ENCODE data around the gene LVRN. TPM values are rescaled to one million over a fixed set of nuclear protein-coding genes. Genes with fewer than 3 reads are reported as not detected.
"Not testable (repeated sequence)": the region's sequence is repeated elsewhere in the genome, so short reads cannot be mapped to it uniquely, and the experiment has no call there.

The LVRN gene
- total and polyA plus RNA-seq, 2 donors (not counting 3 experiments of a cell fraction or from before 2014, with no cell fraction given): 0.11 to 0.38 TPM

DNA sequence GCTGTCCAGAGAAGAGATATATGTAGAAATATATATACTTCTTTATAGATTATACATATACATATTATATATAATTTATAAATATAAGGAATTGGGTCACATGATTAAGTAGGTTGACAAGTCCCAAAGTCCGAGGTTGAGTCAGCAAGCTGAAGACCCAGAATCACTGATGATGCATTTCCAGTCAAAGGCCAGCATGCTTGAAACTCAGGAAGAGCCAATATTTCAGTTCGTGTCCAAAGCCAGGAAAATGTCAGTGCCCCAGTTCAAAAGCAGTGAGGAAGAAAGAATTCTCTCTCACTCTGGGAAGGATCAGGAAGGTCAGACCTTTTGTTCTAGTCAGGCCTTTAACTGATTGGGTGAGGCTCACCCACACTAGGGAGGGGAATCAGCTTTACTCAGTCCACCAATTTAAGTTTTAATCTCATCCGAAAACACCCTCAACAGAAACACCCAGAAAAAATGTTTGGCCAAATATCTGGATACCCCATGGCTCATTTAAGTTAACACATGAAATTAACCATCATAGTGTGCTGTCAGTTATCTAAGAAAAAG is 42.0 kb upstream of the LVRN start:
- ChIA-PET POLR2A (no interaction called here), CTCF (interaction anchor here (1.8 kb wide), 1 partner anchor 115 kb away, joined by 5 read pairs; no protein-coding TSS in a partner anchor)
- Histone ChIP-seq H2AFZ (ENCODE audit: low read depth, low read length) (no peak overlapping the region), H4K20me1 (replicated peaks; ENCODE audit: control insufficient read depth, extremely low read depth, insufficient read depth, low read length) (no peaks in the 10 kb centered on the region), H3K27me3 (ENCODE audit: control insufficient read depth in 2 of 2, insufficient read depth in 2 of 2, low read length in 2 of 2) (no peaks in the 10 kb centered on the region), H3K27ac (ENCODE audit: insufficient read depth, low read depth, low read length) (no peak overlapping the region), H3K4me2 (ENCODE audit: insufficient read depth, low read length) (no peak overlapping the region), H3K9me1 (replicated peaks; ENCODE audit: control insufficient read depth, extremely low read depth, insufficient read depth, low read length) (no peaks in the 10 kb centered on the region), H3K79me2 (ENCODE audit: control insufficient read depth, insufficient read depth, low read length) (no peaks in the 10 kb centered on the region), H3K4me1 (ENCODE audit: control insufficient read depth, extremely low read depth, insufficient read depth, low read length) (no peaks in the 10 kb centered on the region), H3K9ac (replicated peaks; ENCODE audit: extremely low read depth, insufficient read depth, low read length) (no peak overlapping the region), H3K9me3 (replicated peaks; ENCODE audit: control insufficient read depth, insufficient read depth, low read length) (no peaks in the 10 kb centered on the region), H3K36me3 (ENCODE audit: control insufficient read depth in 2 of 2, extremely low read depth in 1 of 2, insufficient read depth in 2 of 2, low read length in 2 of 2) (no peaks in the 10 kb centered on the region), H3K4me3 (replicated peaks in 1 of 3; ENCODE audit: insufficient read depth in 1 of 3, low read depth in 1 of 3, low read length in 3 of 3) (no peak overlapping the region)
- TF ChIP-seq EZH2 (IDR thresholded peaks at IDR 0.05; ENCODE audit: borderline replicate concordance, low read depth, low read length, severe bottlenecking): no peak
- TF ChIP-seq, protein P1, sequence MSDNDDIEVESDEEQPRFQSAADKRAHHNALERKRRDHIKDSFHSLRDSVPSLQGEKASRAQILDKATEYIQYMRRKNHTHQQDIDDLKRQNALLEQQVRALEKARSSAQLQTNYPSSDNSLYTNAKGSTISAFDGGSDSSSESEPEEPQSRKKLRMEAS (IDR thresholded peaks at IDR 0.05; ENCODE audit: insufficient read depth, insufficient read length): no peak
- no peak for TF ChIP-seq JUN (IDR thresholded peaks at IDR 0.05; ENCODE audit: borderline replicate concordance, insufficient read depth, insufficient read length, low read depth)
- TF ChIP-seq FOS (IDR thresholded peaks at IDR 0.05; ENCODE audit: borderline replicate concordance, insufficient read depth, low read length): peak; percentile 29
- TF ChIP-seq GATA2 (IDR thresholded peaks at IDR 0.05; ENCODE audit: insufficient read depth, insufficient read length, low read depth, low read length): no peak
- TF ChIP-seq MYC (IDR thresholded peaks at IDR 0.05; ENCODE audit: low read depth, low read length): no peak
- DNase-seq (ENCODE audit: low read depth, low spot score) (peak; percentile 30), FAIRE-seq (no peak)
- dilution Hi-C loops (cut with MboI; ENCODE audit: extremely low pct_ligation_motif_present, low sequenced_read_pairs): no loop called here
- intact Hi-C loops (cut with micrococcal nuclease): no loop called here
- no TSS peak for BruUV-seq (replicated peaks)

DNA sequence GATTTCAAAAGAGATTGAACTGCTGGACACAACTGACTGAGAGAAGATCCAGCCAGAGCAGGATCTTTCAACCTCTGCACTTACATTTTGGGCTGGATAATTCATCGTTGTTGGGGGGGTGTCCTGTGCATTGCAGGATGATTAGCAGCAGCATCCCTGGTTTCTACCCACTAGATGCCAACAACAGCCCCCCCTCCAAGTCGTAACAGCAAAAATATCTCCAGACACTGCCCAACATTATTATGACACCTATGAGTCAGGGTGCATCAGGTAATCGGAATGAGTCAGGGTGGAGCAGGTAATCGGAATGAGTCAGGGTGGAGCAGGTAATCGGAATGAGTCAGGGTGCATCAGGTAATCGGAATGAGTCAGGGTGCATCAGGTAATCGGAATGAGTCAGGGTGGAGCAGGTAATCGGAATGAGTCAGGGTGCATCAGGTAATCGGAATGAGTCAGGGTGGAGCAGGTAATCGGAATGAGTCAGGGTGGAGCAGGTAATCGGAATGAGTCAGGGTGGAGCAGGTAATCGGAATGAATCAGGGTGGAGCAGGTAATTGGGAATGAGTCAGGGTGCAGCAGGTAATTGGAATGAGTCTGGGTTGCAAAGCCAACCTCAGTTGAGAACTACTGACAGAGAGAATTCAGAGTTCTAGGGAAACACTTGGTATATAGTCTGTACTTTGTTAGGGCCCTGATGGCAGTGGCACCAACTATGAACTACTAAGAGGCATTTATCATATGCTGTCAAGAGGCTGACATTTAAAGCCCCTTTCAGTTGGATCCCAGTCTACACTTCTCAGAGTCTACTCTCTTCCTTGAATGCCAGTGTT is 33.5 kb upstream of the LVRN start:
- H3K9ac ChIP-seq (replicated peaks; ENCODE audit: extremely low read depth, insufficient read depth, low read length); H3K27me3 ChIP-seq (ENCODE audit: control insufficient read depth in 2 of 2, insufficient read depth in 2 of 2, low read length in 2 of 2); DNase-seq (ENCODE audit: low read depth, low spot score); FAIRE-seq; H3K4me2 ChIP-seq (ENCODE audit: insufficient read depth, low read length); H2AFZ ChIP-seq (ENCODE audit: low read depth, low read length); H3K4me3 ChIP-seq (replicated peaks in 1 of 3; ENCODE audit: insufficient read depth in 1 of 3, low read depth in 1 of 3, low read length in 3 of 3); H3K4me1 ChIP-seq (ENCODE audit: control insufficient read depth, extremely low read depth, insufficient read depth, low read length); H3K36me3 ChIP-seq (ENCODE audit: control insufficient read depth in 2 of 2, extremely low read depth in 1 of 2, insufficient read depth in 2 of 2, low read length in 2 of 2); H3K79me2 ChIP-seq (ENCODE audit: control insufficient read depth, insufficient read depth, low read length); dilution Hi-C loops (cut with MboI; ENCODE audit: extremely low pct_ligation_motif_present, low sequenced_read_pairs); BruUV-seq (replicated peaks); H4K20me1 ChIP-seq (replicated peaks; ENCODE audit: control insufficient read depth, extremely low read depth, insufficient read depth, low read length); H3K9me1 ChIP-seq (replicated peaks; ENCODE audit: control insufficient read depth, extremely low read depth, insufficient read depth, low read length); H3K27ac ChIP-seq (ENCODE audit: insufficient read depth, low read depth, low read length); POLR2A ChIA-PET; H3K9me3 ChIP-seq (replicated peaks; ENCODE audit: control insufficient read depth, insufficient read depth, low read length); intact Hi-C loops (cut with micrococcal nuclease): not testable (repeated sequence)
- CTCF ChIA-PET: interaction anchor here (0.8 to 1.5 kb wide), 2 partner anchors 11 to 104 kb away, joined by 3 read pairs; partner anchors contain the start of gene ARL14EPL

DNA sequence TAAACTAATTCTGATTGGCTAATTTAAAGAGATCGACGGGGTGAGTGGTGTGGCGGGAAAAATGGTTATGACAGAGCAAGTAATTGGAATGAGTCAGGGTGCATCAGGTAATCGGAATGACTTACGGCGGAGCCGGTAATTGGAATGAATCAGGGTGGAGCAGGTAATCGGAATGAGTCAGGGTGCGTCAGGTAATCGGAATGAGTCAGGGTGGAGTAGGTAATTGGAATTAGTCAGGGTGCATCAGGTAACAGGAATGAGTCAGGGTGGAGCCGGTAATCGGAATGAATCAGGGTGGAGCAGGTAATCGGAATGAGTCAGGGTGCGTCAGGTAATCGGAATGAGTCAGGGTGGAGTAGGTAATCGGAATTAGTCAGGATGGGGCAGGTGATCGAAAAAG is 32.1 kb upstream of the LVRN start:
- H3K4me1 ChIP-seq (ENCODE audit: control insufficient read depth, extremely low read depth, insufficient read depth, low read length); CTCF ChIA-PET; DNase-seq (ENCODE audit: low read depth, low spot score); H4K20me1 ChIP-seq (replicated peaks; ENCODE audit: control insufficient read depth, extremely low read depth, insufficient read depth, low read length); H3K4me2 ChIP-seq (ENCODE audit: insufficient read depth, low read length); H3K9ac ChIP-seq (replicated peaks; ENCODE audit: extremely low read depth, insufficient read depth, low read length); H3K27me3 ChIP-seq (ENCODE audit: control insufficient read depth in 2 of 2, insufficient read depth in 2 of 2, low read length in 2 of 2); H3K4me3 ChIP-seq (replicated peaks in 1 of 3; ENCODE audit: insufficient read depth in 1 of 3, low read depth in 1 of 3, low read length in 3 of 3); dilution Hi-C loops (cut with MboI; ENCODE audit: extremely low pct_ligation_motif_present, low sequenced_read_pairs); H3K36me3 ChIP-seq (ENCODE audit: control insufficient read depth in 2 of 2, extremely low read depth in 1 of 2, insufficient read depth in 2 of 2, low read length in 2 of 2); H3K9me1 ChIP-seq (replicated peaks; ENCODE audit: control insufficient read depth, extremely low read depth, insufficient read depth, low read length); BruUV-seq (replicated peaks); intact Hi-C loops (cut with micrococcal nuclease); POLR2A ChIA-PET; H3K79me2 ChIP-seq (ENCODE audit: control insufficient read depth, insufficient read depth, low read length); H2AFZ ChIP-seq (ENCODE audit: low read depth, low read length); H3K9me3 ChIP-seq (replicated peaks; ENCODE audit: control insufficient read depth, insufficient read depth, low read length); FAIRE-seq; H3K27ac ChIP-seq (ENCODE audit: insufficient read depth, low read depth, low read length): not testable (repeated sequence)
